Activated naive CD8-positive, alpha-beta T cell treated with anti-CD3 and anti-CD28 coated beads, Interleukin-2, amount 50 U/mL, for 24 hours (primary cell): ENCODE results near the gene FAM174C.
"Not testable (repeated sequence)": the region's sequence is repeated elsewhere in the genome, so short reads cannot be mapped to it uniquely, and the experiment has no call there.

Experiments used
- ATAC-seq: fragments of 150-1000 bp; cut with Tn5 transposase; one replicate; pipeline ENCODE4 v1.10.0; 2021
- DNase-seq: peaks from one replicate; pipeline ENCODE4 v3.0.0; 2021
- H3K27ac Mint-ChIP-seq: one replicate; pipeline ENCODE4 v1.8.0; 2021; ENCODE audit warnings: mild to moderate bottlenecking, mixed read lengths
- H3K27me3 Mint-ChIP-seq: one replicate; pipeline ENCODE4 v1.8.0; 2021; ENCODE audit warnings: mixed read lengths
- H3K36me3 Mint-ChIP-seq: one replicate; pipeline ENCODE4 v1.8.0; 2021; ENCODE audit warnings: low read depth, mixed read lengths
- H3K4me1 Mint-ChIP-seq: one replicate; pipeline ENCODE4 v1.8.0; 2021; ENCODE audit warnings: mixed read lengths
- H3K4me3 Mint-ChIP-seq: one replicate; pipeline ENCODE4 v1.8.0; 2021; ENCODE audit warnings: mild to moderate bottlenecking, moderate library complexity, mixed read lengths
- H3K9me3 Mint-ChIP-seq: one replicate; pipeline ENCODE4 v1.8.0; 2021; ENCODE audit warnings: mixed read lengths

FAM174C gene

GRCh38 chr19:1243768-1244692 is 31.3 kb upstream of the FAM174C start:
- H3K9me3 Mint-ChIP-seq = no peaks in the 10 kb centered on the region
- ATAC-seq = peak; percentile 53
- H3K27ac Mint-ChIP-seq = no peak overlapping the region
- H3K36me3 Mint-ChIP-seq = peaks cover 2% of the 10 kb centered on the region
- peak; percentile 91 for DNase-seq
- H3K4me3 Mint-ChIP-seq = peak overlapping the region; percentile 86
- H3K4me1 Mint-ChIP-seq = peaks cover 30% of the 10 kb centered on the region
- peaks cover 6% of the 10 kb centered on the region for H3K27me3 Mint-ChIP-seq

- ATAC-seq (no peak), DNase-seq (no peak)
- no peak overlapping the region for H3K27ac Mint-ChIP-seq
These were observed 30.5 kb upstream of the FAM174C start for GRCh38 chr19:1244693-1245451.

DNA sequence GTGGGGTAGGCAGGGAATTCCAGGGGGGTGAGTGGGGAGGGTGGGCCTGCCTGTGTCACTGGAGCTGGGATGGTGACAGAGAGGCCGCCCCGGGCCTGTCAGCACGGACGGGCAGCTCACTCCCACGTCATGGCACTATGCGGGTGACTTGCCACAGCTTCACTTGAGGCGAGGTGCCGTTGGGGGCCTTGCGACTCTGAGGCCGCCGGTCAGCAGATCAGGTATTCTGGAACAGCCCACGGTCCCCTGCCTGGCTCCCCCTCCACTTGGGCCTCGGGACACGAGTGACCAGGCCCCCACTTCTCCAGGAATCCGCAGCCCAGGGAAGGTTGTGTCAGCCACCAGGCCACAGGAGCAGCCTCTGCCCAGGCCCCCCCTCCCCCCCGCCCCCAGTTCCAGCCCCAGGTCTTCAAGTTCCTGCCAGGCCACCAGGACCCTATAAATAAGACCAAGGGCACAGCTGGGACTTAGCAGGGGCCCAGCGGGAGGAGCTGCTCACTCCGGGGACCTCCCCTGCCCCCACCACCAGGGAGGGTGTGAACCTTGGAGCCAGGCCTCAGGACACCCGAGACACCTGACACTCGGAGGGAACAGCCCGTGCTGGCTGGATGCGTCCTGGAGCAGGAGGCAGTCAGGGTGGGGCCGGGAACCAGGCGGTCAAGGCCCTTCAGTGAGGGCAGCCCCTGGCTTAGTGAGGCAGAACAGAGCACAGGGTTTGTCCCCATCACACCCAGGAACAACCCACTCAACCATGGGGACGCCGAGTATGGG is 29.7 kb upstream of the FAM174C start:
- Mint-ChIP-seq H3K27ac (no peak overlapping the region), H3K4me3 (no peak overlapping the region), H3K9me3 (no peaks in the 10 kb centered on the region), H3K4me1 (peaks cover 22% of the 10 kb centered on the region), H3K27me3 (peaks cover 2% of the 10 kb centered on the region), H3K36me3 (peaks cover 3% of the 10 kb centered on the region)
- ATAC-seq = no peak
- no peak for DNase-seq

More at GRCh38 chr19:1244693-1245451, 30.5 kb upstream of the FAM174C start:
- Mint-ChIP-seq H3K4me3 (peak overlapping the region; percentile 61), H3K27me3 (peaks cover 2% of the 10 kb centered on the region), H3K4me1 (peaks cover 25% of the 10 kb centered on the region), H3K36me3 (peaks cover 3% of the 10 kb centered on the region), H3K9me3 (no peaks in the 10 kb centered on the region)

GRCh38 chr19:1246265-1247087 is 28.9 kb upstream of the FAM174C start:
- not testable (repeated sequence) for H3K9me3 Mint-ChIP-seq, ATAC-seq, DNase-seq, H3K27me3 Mint-ChIP-seq, H3K4me3 Mint-ChIP-seq, H3K27ac Mint-ChIP-seq, H3K36me3 Mint-ChIP-seq
- H3K4me1 Mint-ChIP-seq = peaks cover 14% of the 10 kb centered on the region

GRCh38 chr19:1247748-1248138 is 27.6 kb upstream of the FAM174C start:
- Mint-ChIP-seq H3K4me3 (peak overlapping the region; percentile 76), H3K9me3 (no peaks in the 10 kb centered on the region), H3K4me1 (peaks cover 19% of the 10 kb centered on the region), H3K27me3 (no peaks in the 10 kb centered on the region), H3K27ac (no peak overlapping the region), H3K36me3 (peaks cover 13% of the 10 kb centered on the region)
- ATAC-seq = no peak
- DNase-seq = no peak

DNA sequence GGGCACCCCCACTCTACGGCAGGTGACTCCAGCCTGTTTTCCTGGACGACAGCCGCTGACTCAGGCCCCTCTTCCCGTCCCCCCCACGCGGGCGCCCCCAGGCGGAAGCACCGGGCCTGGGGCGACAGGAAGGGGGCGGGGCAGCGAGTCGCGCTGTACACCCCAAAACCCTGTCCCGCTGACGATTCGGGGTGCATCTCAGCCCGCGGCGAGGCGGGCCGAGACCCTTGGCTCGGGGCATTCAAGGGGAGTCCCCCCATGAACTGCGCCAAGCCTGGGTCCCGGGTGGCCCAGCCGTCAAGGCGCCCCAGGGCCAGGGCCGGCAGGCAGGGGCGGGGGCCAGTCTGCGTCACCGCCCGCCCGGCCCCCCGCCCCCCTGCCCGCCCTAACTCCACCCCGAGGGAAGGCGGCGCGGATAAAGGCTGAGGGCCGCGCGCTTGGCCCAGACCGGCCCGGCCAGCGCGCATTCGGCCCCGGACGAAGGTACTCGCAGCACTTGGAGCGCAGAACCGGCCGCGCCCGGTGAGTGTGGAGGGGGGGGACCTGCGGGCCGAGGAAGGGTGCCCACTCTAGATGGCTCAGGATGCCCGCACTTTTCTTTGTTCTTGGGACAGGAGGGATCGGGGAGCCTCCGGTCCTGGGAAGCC is 27.1 kb upstream of the FAM174C start, which contains the start of gene MIDN:
MIDN (plus strand) TSS at position 445 of the 647 bp plus-strand sequence. CDS start 1,714 bp downstream, outside the sequence.
- peak within 1 kb of the TSS; percentile 81 for H3K27ac Mint-ChIP-seq
- peak within 1 kb of the TSS; percentile 76 for H3K4me3 Mint-ChIP-seq
- DNase-seq = peak; percentile 77
- ATAC-seq = peak; percentile 5
- H3K9me3 Mint-ChIP-seq = no peaks in the 10 kb centered on the region
- peaks cover 11% of the 10 kb centered on the region for H3K36me3 Mint-ChIP-seq
- H3K27me3 Mint-ChIP-seq = no peaks in the 10 kb centered on the region
- H3K4me1 Mint-ChIP-seq = peaks cover 15% of the 10 kb centered on the region

DNA sequence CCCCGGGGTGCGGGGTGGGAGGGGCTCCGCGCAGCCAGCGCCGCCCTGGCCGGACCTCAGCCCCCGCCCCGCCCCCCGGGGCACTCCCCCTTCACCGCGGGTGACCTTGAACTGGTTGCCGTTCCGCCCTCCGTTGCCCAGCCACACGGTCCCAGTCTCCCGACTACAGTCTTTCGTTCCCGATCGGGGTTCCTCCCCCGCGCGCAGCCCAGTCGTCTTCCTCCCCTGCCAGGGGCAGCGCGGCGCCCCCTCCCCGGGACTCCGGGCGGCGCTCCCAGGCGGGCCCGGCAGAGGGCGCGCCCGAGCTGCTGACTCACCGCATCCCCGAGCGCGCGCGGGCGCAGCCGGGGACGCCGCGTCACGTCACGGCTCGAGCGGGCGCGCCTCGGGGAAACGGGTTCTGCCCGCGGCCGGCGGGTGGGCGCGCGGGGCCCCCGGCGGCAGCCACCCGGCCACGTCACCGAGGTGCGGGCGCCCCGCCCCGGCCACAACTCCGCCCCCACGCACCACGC is 26.5 kb upstream of the FAM174C start:
- Mint-ChIP-seq H3K27me3 (no peaks in the 10 kb centered on the region), H3K36me3 (peaks cover 13% of the 10 kb centered on the region), H3K4me3 (peak overlapping the region; percentile 76), H3K27ac (peak overlapping the region; percentile 81), H3K9me3 (no peaks in the 10 kb centered on the region), H3K4me1 (peaks cover 17% of the 10 kb centered on the region)
- DNase-seq = peak; percentile 85
- ATAC-seq = peak; percentile 1

DNA sequence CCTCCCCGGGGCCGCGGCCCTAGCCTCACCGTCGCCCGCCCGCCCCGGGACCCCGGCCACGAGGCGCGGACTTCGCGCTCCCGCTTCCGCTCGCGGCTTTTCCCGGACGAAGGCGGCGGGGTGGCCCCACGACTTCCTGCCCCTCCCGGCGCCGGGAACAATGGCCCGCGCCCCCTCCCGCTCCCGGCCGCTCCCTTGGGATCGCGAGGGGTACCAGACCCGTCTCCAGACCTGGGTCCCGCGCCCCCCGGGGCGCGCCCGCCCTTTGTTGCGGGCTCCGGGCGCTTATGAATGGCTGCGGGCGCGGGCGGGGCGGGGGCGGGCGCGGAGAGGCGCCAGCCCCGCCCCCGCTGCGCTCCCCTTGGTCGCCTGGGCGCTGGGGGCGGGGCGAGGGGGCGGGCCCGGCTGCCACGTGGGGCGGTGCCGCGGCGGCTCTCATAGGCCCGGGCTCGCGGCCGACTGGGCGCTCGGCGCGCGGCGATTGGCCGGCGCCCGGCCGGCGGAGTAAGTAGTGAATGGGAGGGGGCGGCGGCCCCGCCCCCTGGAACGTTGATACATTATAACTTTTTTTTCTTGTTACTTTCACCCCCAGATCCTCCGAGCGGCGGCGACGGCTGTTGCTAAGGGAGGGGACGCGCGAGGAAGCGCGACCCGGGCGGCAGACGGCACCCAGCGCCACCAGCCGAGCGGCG is 25.9 kb upstream of the FAM174C start:
- DNase-seq = peak; percentile 95
- ATAC-seq = peak; percentile 30
- no peaks in the 10 kb centered on the region for H3K9me3 Mint-ChIP-seq
- H3K4me3 Mint-ChIP-seq = peak overlapping the region; percentile 75
- H3K27ac Mint-ChIP-seq = peak overlapping the region; percentile 78
- peaks cover 18% of the 10 kb centered on the region for H3K4me1 Mint-ChIP-seq
- H3K36me3 Mint-ChIP-seq = peaks cover 14% of the 10 kb centered on the region
- no peaks in the 10 kb centered on the region for H3K27me3 Mint-ChIP-seq

DNA sequence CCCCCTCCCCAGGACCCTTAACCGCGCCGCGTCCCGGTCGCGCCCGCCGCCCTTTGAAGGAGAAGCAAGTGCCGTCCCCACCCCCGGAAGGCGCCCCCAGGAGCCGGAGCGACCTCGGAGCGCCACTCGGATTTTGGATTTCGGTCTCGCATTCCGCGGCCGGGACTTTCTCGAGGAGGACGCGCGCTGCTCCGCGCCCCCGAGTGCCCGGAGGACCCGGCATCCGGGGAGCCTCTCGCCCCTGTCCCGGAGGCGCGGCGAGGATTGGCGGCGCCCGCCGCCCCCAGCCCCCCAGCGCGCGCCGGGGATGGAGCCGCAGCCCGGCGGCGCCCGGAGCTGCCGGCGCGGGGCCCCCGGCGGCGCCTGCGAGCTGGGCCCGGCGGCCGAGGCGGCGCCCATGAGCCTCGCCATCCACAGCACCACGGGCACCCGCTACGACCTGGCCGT is 25.3 kb upstream of the FAM174C start:
- H3K4me3 Mint-ChIP-seq = peak overlapping the region; percentile 75
- no peaks in the 10 kb centered on the region for H3K9me3 Mint-ChIP-seq
- H3K27ac Mint-ChIP-seq = peak overlapping the region; percentile 78
- ATAC-seq (no peak), DNase-seq (no peak)
- H3K36me3 Mint-ChIP-seq = peaks cover 20% of the 10 kb centered on the region
- peaks cover 19% of the 10 kb centered on the region for H3K4me1 Mint-ChIP-seq
- no peaks in the 10 kb centered on the region for H3K27me3 Mint-ChIP-seq

GRCh38 chr19:1250437-1251260 is 24.7 kb upstream of the FAM174C start:
- DNase-seq (peak; percentile 57), ATAC-seq (no peak)
- H3K36me3 Mint-ChIP-seq = peaks cover 22% of the 10 kb centered on the region
- H3K9me3 Mint-ChIP-seq = no peaks in the 10 kb centered on the region
- no peaks in the 10 kb centered on the region for H3K27me3 Mint-ChIP-seq
- H3K27ac Mint-ChIP-seq = peak overlapping the region; percentile 93
- peaks cover 19% of the 10 kb centered on the region for H3K4me1 Mint-ChIP-seq
- H3K4me3 Mint-ChIP-seq = peak overlapping the region; percentile 93

- DNase-seq (peak; percentile 71), ATAC-seq (peak; percentile 0)
- Mint-ChIP-seq H3K4me1 (peaks cover 23% of the 10 kb centered on the region), H3K36me3 (peaks cover 22% of the 10 kb centered on the region), H3K27me3 (no peaks in the 10 kb centered on the region), H3K9me3 (no peaks in the 10 kb centered on the region), H3K27ac (peak overlapping the region; percentile 93), H3K4me3 (peak overlapping the region; percentile 93)
These were observed 23.8 kb upstream of the FAM174C start for GRCh38 chr19:1251330-1252220.
